Suprapubic skin (tissue), 4 donors: ENCODE measurements around the gene SMARCA4. TPM values are rescaled to one million over a fixed set of nuclear protein-coding genes. Genes with fewer than 3 reads are reported as not detected.
"Not testable (repeated sequence)": the region's sequence is repeated elsewhere in the genome, so short reads cannot be mapped to it uniquely, and the experiment has no call there.

Source experiments
- DNase-seq, 2 donors: peaks; one replicate each; pipeline ENCODE4 v3.0.0-alpha.2; 2019; ENCODE audit warnings: low spot score in 2 of 2
- H3K27ac ChIP-seq: fragments of 200-600 bp; sonication (generic); one replicate; pipeline ENCODE4 v1.5.1; 2019
- H3K27me3 ChIP-seq: fragments of 200-600 bp; sonication (generic); one replicate; pipeline ENCODE4 v1.5.1; 2019
- H3K36me3 ChIP-seq: fragments of 200-600 bp; sonication (generic); one replicate; pipeline ENCODE4 v1.5.1; 2019
- H3K4me1 ChIP-seq: fragments of 200-600 bp; sonication (generic); one replicate; pipeline ENCODE4 v1.5.1; 2019
- H3K4me3 ChIP-seq: fragments of 200-600 bp; sonication (generic); one replicate; pipeline ENCODE4 v1.5.1; 2019; ENCODE audit warnings: mild to moderate bottlenecking
- H3K9me3 ChIP-seq: fragments of 200-600 bp; sonication (generic); one replicate; pipeline ENCODE4 v1.5.1; 2019
- CTCF ChIP-seq, 2 donors: fragments of 200-600 bp in 1 of 2; fragments of 450-650 bp in 1 of 2; sonication (generic) in 1 of 2; IDR thresholded peaks; one replicate each; pipeline ENCODE4 v1.5.1; 2016 to 2019; ENCODE audit warnings: antibody characterized with exemption in 2 of 2, mild to moderate bottlenecking in 1 of 2, moderate library complexity in 1 of 2
- EP300 ChIP-seq: sonication (generic); formaldehyde crosslinking; IDR thresholded peaks from one replicate; pipeline ENCODE4 v1.6.1; 2017; ENCODE audit warnings: antibody characterized with exemption
- POLR2A ChIP-seq, 2 donors: fragments of 450-650 bp; IDR thresholded peaks; one replicate each; pipeline ENCODE4 v1.6.1; 2017; ENCODE audit warnings: antibody characterized with exemption in 2 of 2, mild to moderate bottlenecking in 2 of 2, moderate library complexity in 2 of 2
- POLR2AphosphoS5 ChIP-seq, 3 donors: sonication (generic); formaldehyde crosslinking; IDR thresholded peaks; one replicate each; pipeline ENCODE4 v1.6.1; 2017; ENCODE audit warnings: antibody characterized with exemption in 3 of 3
- WGBS: methylation state at CpG from one replicate; pipeline ENCODE4 v1.1.5; 2018; 5-methylcytosine and 5-hydroxymethylcytosine counted together
- total RNA-seq, 4 donors: library from RNA; depleted of rRNA; stranded (reverse); fragments of >200 nt; gene quantifications; one replicate each; pipeline ENCODE4 v1.1.0, GENCODE V29; 2016

The SMARCA4 gene
- total RNA-seq, 4 donors from 2014 or later, result 85.2 to 142 (median 101) TPM

GRCh38 chr19:11067356-11068113, 106.7 kb downstream of the SMARCA4 start:
- H3K36me3 ChIP-seq, result peaks cover 27% of the 10 kb centered on the region
- H3K27me3 ChIP-seq, result no peaks in the 10 kb centered on the region
- H3K4me1 ChIP-seq, result no peaks in the 10 kb centered on the region
- WGBS, result 94% methylated on average over 8 of the region's 8 CpGs
- no peaks in the 10 kb centered on the region for H3K9me3 ChIP-seq
- H3K4me3 ChIP-seq, result no peak overlapping the region
- TF ChIP-seq EP300, result no peak
- TF ChIP-seq POLR2A (IDR thresholded peaks at IDR 0.05), result no peak
- TF ChIP-seq POLR2AphosphoS5 (IDR thresholded peaks at IDR 0.05), result no peak
- TF ChIP-seq CTCF (IDR thresholded peaks at IDR 0.05), result no peak
- no peak for DNase-seq
- H3K27ac ChIP-seq, result no peak overlapping the region

- Histone ChIP-seq H3K36me3 (peaks cover 13% of the 10 kb centered on the region), H3K4me1 (peaks cover 3% of the 10 kb centered on the region), H3K27me3 (no peaks in the 10 kb centered on the region), H3K4me3 (no peak overlapping the region), H3K9me3 (no peaks in the 10 kb centered on the region), H3K27ac (no peak overlapping the region)
- TF ChIP-seq POLR2A (IDR thresholded peaks at IDR 0.05), result no peak
- TF ChIP-seq EP300, result no peak
- TF ChIP-seq POLR2AphosphoS5 (IDR thresholded peaks at IDR 0.05), result no peak
- TF ChIP-seq CTCF (IDR thresholded peaks at IDR 0.05), result no peak
- WGBS, result 86% methylated on average over 9 of the region's 9 CpGs
- DNase-seq, result no peak
Measured at GRCh38 chr19:11069561-11069960, 108.7 kb downstream of the SMARCA4 start.

- H3K27me3 ChIP-seq, result no peaks in the 10 kb centered on the region
- TF ChIP-seq CTCF (IDR thresholded peaks at IDR 0.05) (no peak), POLR2A (IDR thresholded peaks at IDR 0.05) (no peak), POLR2AphosphoS5 (IDR thresholded peaks at IDR 0.05) (no peak), EP300 (no peak)
- no peaks in the 10 kb centered on the region for H3K9me3 ChIP-seq
- H3K4me1 ChIP-seq, result peaks cover 3% of the 10 kb centered on the region
- peaks cover 7% of the 10 kb centered on the region for H3K36me3 ChIP-seq
- no peak overlapping the region for H3K27ac ChIP-seq
- DNase-seq, result no peak
- WGBS, result 97% methylated on average over 4 of the region's 4 CpGs
- H3K4me3 ChIP-seq, result no peak overlapping the region
Measured at GRCh38 chr19:11070123-11070522, 109.3 kb downstream of the SMARCA4 start.

GRCh38 chr19:11073568-11073967, 112.7 kb downstream of the SMARCA4 start:
- H3K27me3 ChIP-seq, result no peaks in the 10 kb centered on the region
- no peak for DNase-seq
- H3K4me1 ChIP-seq, result peaks cover 3% of the 10 kb centered on the region
- H3K4me3 ChIP-seq, result no peak overlapping the region
- no peaks in the 10 kb centered on the region for H3K9me3 ChIP-seq
- TF ChIP-seq CTCF (IDR thresholded peaks at IDR 0.05) (no peak), POLR2A (IDR thresholded peaks at IDR 0.05) (no peak), EP300 (no peak), POLR2AphosphoS5 (IDR thresholded peaks at IDR 0.05) (no peak)
- 98% methylated on average over 9 of the region's 9 CpGs for WGBS
- no peaks in the 10 kb centered on the region for H3K36me3 ChIP-seq
- H3K27ac ChIP-seq, result no peak overlapping the region

- not testable (repeated sequence) for H3K4me1 ChIP-seq, H3K4me3 ChIP-seq, H3K9me3 ChIP-seq, DNase-seq, H3K36me3 ChIP-seq, H3K27ac ChIP-seq, H3K27me3 ChIP-seq
- 94% methylated on average over 9 of the region's 9 CpGs for WGBS
Measured at GRCh38 chr19:11076792-11077191, 116.0 kb downstream of the SMARCA4 start.

GRCh38 chr19:11078893-11079292, 118.1 kb downstream of the SMARCA4 start:
- Histone ChIP-seq H3K4me1 (peaks cover 5% of the 10 kb centered on the region), H3K27ac (no peak overlapping the region), H3K4me3 (no peak overlapping the region), H3K9me3 (no peaks in the 10 kb centered on the region), H3K27me3 (no peaks in the 10 kb centered on the region), H3K36me3 (no peaks in the 10 kb centered on the region)
- DNase-seq, result no peak
- TF ChIP-seq POLR2AphosphoS5 (IDR thresholded peaks at IDR 0.05) (no peak), EP300 (no peak), POLR2A (IDR thresholded peaks at IDR 0.05) (no peak), CTCF (IDR thresholded peaks at IDR 0.05) (no peak)
- 96% methylated on average over 11 of the region's 11 CpGs for WGBS
